ENCODE data around the gene GSS. TPM values are rescaled to one million over a fixed set of nuclear protein-coding genes. Genes with fewer than 3 reads are reported as not detected.
"Not testable (repeated sequence)": the region's sequence is repeated elsewhere in the genome, so short reads cannot be mapped to it uniquely, and the experiment has no call there.

GSS gene
- total RNA-seq, 4 donors from 2014 or later: 14.1 to 33.0 (median 23.8) TPM

DNA sequence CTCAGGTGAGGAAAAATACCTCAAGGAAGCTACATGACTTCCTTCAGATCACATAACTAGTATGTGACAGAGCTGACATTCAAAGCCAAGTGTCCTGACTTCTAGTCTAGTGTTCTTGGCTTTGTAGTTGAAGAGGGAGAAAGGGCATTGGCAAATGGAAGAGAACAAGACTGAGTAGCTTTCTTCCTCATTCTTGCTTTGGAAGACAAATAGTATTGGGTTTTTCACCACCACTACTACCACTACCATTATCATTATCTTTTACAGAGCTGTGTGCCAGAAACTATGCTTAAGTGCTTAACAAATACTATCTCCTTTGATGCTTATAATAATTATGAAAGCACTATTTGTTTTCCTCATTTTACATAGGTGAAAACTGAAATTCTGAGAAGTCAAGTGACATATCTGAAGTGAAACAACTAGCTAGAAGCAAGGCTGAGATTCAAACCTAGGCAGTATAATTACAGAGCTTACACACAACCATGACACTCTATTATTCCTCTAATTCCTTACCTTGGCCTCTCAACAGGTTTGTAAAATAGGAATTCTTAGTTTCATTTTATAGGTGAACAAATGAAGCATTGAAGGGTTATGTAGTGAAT is 72.4 kb downstream of the GSS start:
- Histone ChIP-seq H3K4me1 (peaks cover 39 to 42% of the 10 kb centered on the region in 2 donors), H3K4me3 (no peak overlapping the region), H3K9me3 (no peaks in the 10 kb centered on the region), H3K36me3 (peaks cover 0 to 35% of the 10 kb centered on the region in 2 donors), H3K27ac (peak overlapping the region; percentile 18 to 66 (median 54)), H3K27me3 (no peaks in the 10 kb centered on the region)
- intact Hi-C loops (cut with DNase I; ENCODE audit: low total_unique reads): no loop called here
- in situ Hi-C loops (cut with MboI; ENCODE audit: low sequenced_read_pairs in 4 of 4): no loop called here
- ATAC-seq: peak in 1 of 2 donors; percentile 30
- TF ChIP-seq, protein P1, sequence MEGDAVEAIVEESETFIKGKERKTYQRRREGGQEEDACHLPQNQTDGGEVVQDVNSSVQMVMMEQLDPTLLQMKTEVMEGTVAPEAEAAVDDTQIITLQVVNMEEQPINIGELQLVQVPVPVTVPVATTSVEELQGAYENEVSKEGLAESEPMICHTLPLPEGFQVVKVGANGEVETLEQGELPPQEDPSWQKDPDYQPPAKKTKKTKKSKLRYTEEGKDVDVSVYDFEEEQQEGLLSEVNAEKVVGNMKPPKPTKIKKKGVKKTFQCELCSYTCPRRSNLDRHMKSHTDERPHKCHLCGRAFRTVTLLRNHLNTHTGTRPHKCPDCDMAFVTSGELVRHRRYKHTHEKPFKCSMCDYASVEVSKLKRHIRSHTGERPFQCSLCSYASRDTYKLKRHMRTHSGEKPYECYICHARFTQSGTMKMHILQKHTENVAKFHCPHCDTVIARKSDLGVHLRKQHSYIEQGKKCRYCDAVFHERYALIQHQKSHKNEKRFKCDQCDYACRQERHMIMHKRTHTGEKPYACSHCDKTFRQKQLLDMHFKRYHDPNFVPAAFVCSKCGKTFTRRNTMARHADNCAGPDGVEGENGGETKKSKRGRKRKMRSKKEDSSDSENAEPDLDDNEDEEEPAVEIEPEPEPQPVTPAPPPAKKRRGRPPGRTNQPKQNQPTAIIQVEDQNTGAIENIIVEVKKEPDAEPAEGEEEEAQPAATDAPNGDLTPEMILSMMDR (IDR thresholded peaks at IDR 0.05 in 4 of 5, conservative IDR thresholded peaks at IDR 0.05 in 1 of 5): no peak
- no peak for TF ChIP-seq POLR2A (IDR thresholded peaks at IDR 0.05)
- DNase-seq: no peak

DNA sequence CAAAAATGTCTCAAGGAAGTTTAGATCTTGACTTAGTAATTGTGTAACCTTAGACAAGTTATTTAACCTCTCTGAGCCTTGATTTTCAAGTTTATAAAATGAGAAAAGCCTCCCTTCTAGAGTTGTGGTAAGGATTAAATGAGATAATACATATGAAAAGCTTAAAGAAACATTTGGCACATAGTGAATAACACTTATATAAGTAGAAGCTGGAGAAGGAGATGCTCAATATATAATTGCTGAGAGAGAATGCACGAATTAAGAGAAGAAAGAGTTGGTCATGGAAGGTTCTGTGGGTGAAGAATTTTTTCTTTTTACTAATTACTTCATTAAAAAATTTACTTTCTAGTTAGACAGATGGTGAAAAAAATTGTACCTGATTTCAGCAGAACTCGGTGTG is 73.9 kb downstream of the GSS start:
- Histone ChIP-seq H3K27me3 (no peaks in the 10 kb centered on the region), H3K27ac (peak overlapping the region in 3 of 4 donors; percentile 46 to 66 (median 62)), H3K9me3 (no peaks in the 10 kb centered on the region), H3K36me3 (peaks cover 0 to 34% of the 10 kb centered on the region in 2 donors), H3K4me1 (peaks cover 34 to 45% of the 10 kb centered on the region in 2 donors), H3K4me3 (no peak overlapping the region)
- TF ChIP-seq, protein P1 (IDR thresholded peaks at IDR 0.05 in 4 of 5, conservative IDR thresholded peaks at IDR 0.05 in 1 of 5): no peak
- TF ChIP-seq POLR2A (IDR thresholded peaks at IDR 0.05): no peak
- no peak for DNase-seq
- in situ Hi-C loops (cut with MboI; ENCODE audit: low sequenced_read_pairs in 4 of 4): no loop called here
- ATAC-seq: no peak
- intact Hi-C loops (cut with DNase I; ENCODE audit: low total_unique reads): no loop called here

DNA sequence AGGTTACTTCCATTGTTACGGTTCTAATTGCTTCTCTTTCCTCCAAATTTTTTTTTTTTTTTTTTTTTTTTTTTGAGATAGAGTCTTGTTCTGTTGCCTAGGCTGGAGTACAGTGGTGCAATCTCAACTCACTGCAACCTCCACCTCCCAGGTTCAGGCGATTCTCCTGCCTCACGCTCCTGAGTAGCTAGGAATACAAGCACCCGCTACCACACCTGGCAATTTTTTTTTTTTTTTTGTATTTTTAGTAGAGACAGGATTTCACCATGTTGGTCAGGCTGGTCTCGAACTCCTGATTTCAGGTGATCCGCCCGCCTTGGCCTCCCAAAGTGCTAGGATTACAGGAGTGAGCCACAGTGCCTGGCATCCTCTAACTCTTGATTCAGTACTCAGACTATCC is 74.6 kb downstream of the GSS start:
- in situ Hi-C loops (cut with MboI; ENCODE audit: low sequenced_read_pairs in 4 of 4); DNase-seq; H3K9me3 ChIP-seq; intact Hi-C loops (cut with DNase I; ENCODE audit: low total_unique reads); H3K4me3 ChIP-seq; ATAC-seq; H3K27me3 ChIP-seq: not testable (repeated sequence)
- Histone ChIP-seq H3K4me1 (peaks cover 27 to 39% of the 10 kb centered on the region in 2 donors), H3K27ac (peak overlapping the region; percentile 20 to 72 (median 42)), H3K36me3 (peaks cover 0 to 28% of the 10 kb centered on the region in 2 donors)

DNA sequence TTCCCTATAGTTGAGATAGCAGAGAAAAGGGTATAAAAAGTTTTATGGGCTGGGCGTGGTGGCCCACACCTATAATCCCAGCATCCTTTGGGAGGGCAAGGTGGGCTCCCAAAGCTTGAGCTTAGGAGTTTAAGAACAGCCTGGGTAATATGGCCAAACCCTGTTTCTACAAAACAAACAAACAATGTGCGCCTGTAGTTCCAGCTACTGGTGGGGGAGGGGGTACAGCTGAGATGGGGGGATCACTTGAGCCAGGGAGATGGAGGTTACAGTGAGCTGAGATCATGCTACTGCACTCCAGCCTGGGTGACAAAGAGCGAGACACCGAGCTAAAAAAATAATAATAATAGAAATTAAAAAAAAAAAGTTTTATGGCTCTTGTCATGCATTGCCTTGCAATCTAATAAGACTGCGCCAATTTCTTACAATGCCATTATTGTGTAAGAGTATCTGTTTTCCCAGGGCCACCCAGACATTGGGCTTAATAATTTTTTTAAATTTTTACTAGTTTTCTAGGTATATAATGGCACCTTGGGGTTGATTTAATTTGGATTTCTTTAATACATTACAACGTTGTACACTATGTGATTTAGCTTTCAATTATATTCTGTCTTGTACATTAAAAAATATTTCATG is 75.3 kb downstream of the GSS start:
- in situ Hi-C loops (cut with MboI; ENCODE audit: low sequenced_read_pairs in 4 of 4): no loop called here
- peaks cover 0 to 22% of the 10 kb centered on the region in 2 donors for H3K36me3 ChIP-seq
- TF ChIP-seq, protein P1 (IDR thresholded peaks at IDR 0.05 in 4 of 5, conservative IDR thresholded peaks at IDR 0.05 in 1 of 5): no peak
- no peak for TF ChIP-seq POLR2A (IDR thresholded peaks at IDR 0.05)
- intact Hi-C loops (cut with DNase I; ENCODE audit: low total_unique reads): no loop called here
- H3K4me1 ChIP-seq: peaks cover 32 to 38% of the 10 kb centered on the region in 2 donors
- no peak for ATAC-seq
- no peak for DNase-seq
- no peaks in the 10 kb centered on the region for H3K27me3 ChIP-seq
- peak overlapping the region; percentile 20 to 72 (median 42) for H3K27ac ChIP-seq
- H3K4me3 ChIP-seq: no peak overlapping the region
- H3K9me3 ChIP-seq: no peaks in the 10 kb centered on the region

MicroRNAs within 50 kb of the gene (microRNA counts, 767-probe panel; counts per million panel counts)
- microRNA hsa-miR-499a-3p (356 to 448 counts per million in 2 donors), microRNA hsa-miR-499a-5p (7,417 to 8,318 counts per million in 2 donors), microRNA hsa-miR-499b-3p (356 to 448 counts per million in 2 donors), microRNA hsa-miR-499b-5p (356 to 448 counts per million in 2 donors)

Small RNAs within 50 kb of the gene (microRNA-seq; reads per million reads assigned to microRNA genes)
- 0 reads per million in 2 donors for gene MIR499A (ENCODE audit: borderline replicate concordance in 2 of 2)
- 0 reads per million in 2 donors for gene MIR499B (ENCODE audit: borderline replicate concordance in 2 of 2)

Other genes starting within 250 kb of the GSS start
- gene NCOA6, start 130.2 kb downstream of the GSS start, total RNA-seq: 10 to 100 TPM; 10.9 to 12.7 (median 11.6) TPM
- 10 to 100 TPM; 11.4 to 54.2 (median 15.4) TPM for gene GGT7, start 83.0 kb downstream of the GSS start, total RNA-seq
- 10 to 100 TPM; 70.5 to 94.7 (median 88.1) TPM for gene ACSS2, start 79.2 kb downstream of the GSS start, total RNA-seq
- 1 to 10 TPM; 1.6 to 8.5 (median 3.3) TPM for gene MYH7B, start 62 bp upstream of the GSS start, total RNA-seq
- gene TRPC4AP, start 137.0 kb upstream of the GSS start, total RNA-seq: 10 to 100 TPM; 58.4 to 67.4 (median 63.5) TPM
- gene EDEM2, start 191.5 kb upstream of the GSS start, total RNA-seq: 10 to 100 TPM in 1 of 4 donors, 1 to 10 TPM in 3; 7.2 to 12.2 (median 9.5) TPM
- gene PROCR, start 216.3 kb upstream of the GSS start, total RNA-seq: 10 to 100 TPM in 1 of 4 donors, 1 to 10 TPM in 3; 5.6 to 19.4 (median 7.3) TPM